GM12891 (cell line): ENCODE measurements around the gene TRAF3IP3.
A peak's percentile ranks its signal among the peaks of the same experiment; 100 is the strongest.

Source experiments
- DNase-seq: peaks from one replicate; pipeline ENCODE4 v3.0.0; 2011; ENCODE audit warnings: low spot score; ENCODE audit not compliant: insufficient read length
- FAIRE-seq: peaks from 2 replicates; lab custom pipeline; 2011; peaks lifted over from hg19 to GRCh38; lab: Jason Lieb, UNC
- PAX5 ChIP-seq: IDR thresholded peaks from 2 replicates; pipeline ENCODE4 v1.6.1; 2011; ENCODE audit warnings: low read length, moderate library complexity, mild to moderate bottlenecking; ENCODE audit not compliant: insufficient read depth, severe bottlenecking
- POLR2A ChIP-seq: IDR thresholded peaks from 2 replicates; pipeline ENCODE4 v1.6.1; 2011; ENCODE audit warnings: low read depth, low read length, control low read depth
- POLR2AphosphoS5 ChIP-seq: IDR thresholded peaks from 2 replicates; pipeline ENCODE4 v1.6.1; 2011; ENCODE audit warnings: low read depth, low read length, control low read depth
- POU2F2 ChIP-seq: IDR thresholded peaks from 2 replicates; pipeline ENCODE4 v1.6.1; 2011; ENCODE audit warnings: low read depth, mild to moderate bottlenecking, control low read depth, low read length, moderate library complexity
- SPI1 ChIP-seq: IDR thresholded peaks from 2 replicates; pipeline ENCODE4 v1.6.1; 2011; ENCODE audit warnings: low read depth, low read length, control low read depth
- TAF1 ChIP-seq: IDR thresholded peaks from 2 replicates; pipeline ENCODE4 v1.6.1; 2011; ENCODE audit warnings: low read depth, low read length, control low read depth

TRAF3IP3 gene

GRCh38 chr1:209736490-209737117 is 19.2 kb upstream of the TRAF3IP3 start:
- DNase-seq (no peak), FAIRE-seq (no peak)

GRCh38 chr1:209737118-209737505 is 18.7 kb upstream of the TRAF3IP3 start:
- TF ChIP-seq POLR2AphosphoS5 (no peak), POU2F2 (no peak), PAX5 (no peak), TAF1 (no peak), SPI1 (no peak), POLR2A (no peak)
- FAIRE-seq (no peak), DNase-seq (no peak)

More at GRCh38 chr1:209736490-209737117, 19.2 kb upstream of the TRAF3IP3 start:
- TF ChIP-seq PAX5 (no peak), TAF1 (no peak), SPI1 (no peak), POLR2A (no peak), POLR2AphosphoS5 (no peak), POU2F2 (no peak)

GRCh38 chr1:209738270-209738669 is 17.6 kb upstream of the TRAF3IP3 start:
- DNase-seq (no peak), FAIRE-seq (no peak)
- no peak for TF ChIP-seq SPI1
- no peak for TF ChIP-seq TAF1
- TF ChIP-seq PAX5, result no peak
- no peak for TF ChIP-seq POLR2A
- TF ChIP-seq POLR2AphosphoS5, result no peak
- TF ChIP-seq POU2F2, result no peak

- TF ChIP-seq POLR2A (no peak), POU2F2 (no peak), PAX5 (no peak), POLR2AphosphoS5 (no peak), TAF1 (no peak), SPI1 (no peak)
- DNase-seq (no peak), FAIRE-seq (no peak)
Measured at GRCh38 chr1:209741193-209741592, 14.7 kb upstream of the TRAF3IP3 start.

- no peak for TF ChIP-seq SPI1
- no peak for TF ChIP-seq POLR2AphosphoS5
- TF ChIP-seq POLR2A, result no peak
- no peak for TF ChIP-seq PAX5
- no peak for TF ChIP-seq TAF1
- TF ChIP-seq POU2F2, result no peak
- FAIRE-seq (no peak), DNase-seq (no peak)
Measured at GRCh38 chr1:209741889-209742288, 14.0 kb upstream of the TRAF3IP3 start.

GRCh38 chr1:209742409-209743144 is 13.3 kb upstream of the TRAF3IP3 start:
- DNase-seq (no peak), FAIRE-seq (no peak)
- TF ChIP-seq TAF1 (no peak), POU2F2 (no peak), POLR2A (no peak), SPI1 (no peak)

GRCh38 chr1:209743145-209743482 is 12.7 kb upstream of the TRAF3IP3 start:
- FAIRE-seq (no peak), DNase-seq (no peak)
- TF ChIP-seq PAX5, result no peak
- TF ChIP-seq SPI1, result no peak
- no peak for TF ChIP-seq TAF1
- no peak for TF ChIP-seq POU2F2
- no peak for TF ChIP-seq POLR2A
- no peak for TF ChIP-seq POLR2AphosphoS5

GRCh38 chr1:209746451-209747165 is 9.2 kb upstream of the TRAF3IP3 start:
- DNase-seq (no peak), FAIRE-seq (peak; percentile 28)
- TF ChIP-seq POLR2A, result no peak
- no peak for TF ChIP-seq POLR2AphosphoS5
- no peak for TF ChIP-seq PAX5
- no peak for TF ChIP-seq SPI1
- no peak for TF ChIP-seq POU2F2
- TF ChIP-seq TAF1, result no peak

- DNase-seq (peak; percentile 44), FAIRE-seq (peak; percentile 93)
- TF ChIP-seq PAX5 (peak; percentile 48), POU2F2 (peak; percentile 62; the same call in 1 of the 2 replicates), POLR2AphosphoS5 (no peak), TAF1 (no peak)
Measured at GRCh38 chr1:209747580-209748262, 8.1 kb upstream of the TRAF3IP3 start.
